ENCODE results near the gene WDPCP.

WDPCP gene

GRCh38 chr2:63465633-63466032 lies 122.6 kb downstream of the WDPCP start:
- TF ChIP-seq CTCF (IDR thresholded peaks at IDR 0.05; ENCODE audit: control insufficient read depth, extremely low read depth, insufficient read depth): no peak
- DNase-seq (ENCODE audit: low read depth): no peak
- no peak overlapping the region for H3K4me3 ChIP-seq (ENCODE audit: low read depth, low read length)

- no peak for DNase-seq (ENCODE audit: low read depth)
- no peak for TF ChIP-seq CTCF (IDR thresholded peaks at IDR 0.05; ENCODE audit: control insufficient read depth, extremely low read depth, insufficient read depth)
- H3K4me3 ChIP-seq (ENCODE audit: low read depth, low read length): no peak overlapping the region
These were observed 125.1 kb downstream of the WDPCP start for GRCh38 chr2:63463142-63463541.

- no peak overlapping the region for H3K4me3 ChIP-seq (ENCODE audit: low read depth, low read length)
These were observed 141.6 kb downstream of the WDPCP start for GRCh38 chr2:63446658-63447057.

GRCh38 chr2:63444565-63445288 lies 143.6 kb downstream of the WDPCP start:
- no peak for TF ChIP-seq CTCF (IDR thresholded peaks at IDR 0.05; ENCODE audit: control insufficient read depth, extremely low read depth, insufficient read depth)
- DNase-seq (ENCODE audit: low read depth): no peak
- no peak overlapping the region for H3K4me3 ChIP-seq (ENCODE audit: low read depth, low read length)

More at GRCh38 chr2:63446658-63447057, 141.6 kb downstream of the WDPCP start:
- DNase-seq (ENCODE audit: low read depth): no peak
- TF ChIP-seq CTCF (IDR thresholded peaks at IDR 0.05; ENCODE audit: control insufficient read depth, extremely low read depth, insufficient read depth): no peak

GRCh38 chr2:63440612-63441011 lies 147.7 kb downstream of the WDPCP start:
- no peak overlapping the region for H3K4me3 ChIP-seq (ENCODE audit: low read depth, low read length)
- no peak for TF ChIP-seq CTCF (IDR thresholded peaks at IDR 0.05; ENCODE audit: control insufficient read depth, extremely low read depth, insufficient read depth)
- no peak for DNase-seq (ENCODE audit: low read depth)

- H3K4me3 ChIP-seq (ENCODE audit: low read depth, low read length): no peak overlapping the region
- TF ChIP-seq CTCF (IDR thresholded peaks at IDR 0.05; ENCODE audit: control insufficient read depth, extremely low read depth, insufficient read depth): no peak
- no peak for DNase-seq (ENCODE audit: low read depth)
These were observed 150.1 kb downstream of the WDPCP start for GRCh38 chr2:63438181-63438580.

- no peak overlapping the region for H3K4me3 ChIP-seq (ENCODE audit: low read depth, low read length)
- DNase-seq (ENCODE audit: low read depth): no peak
- TF ChIP-seq CTCF (IDR thresholded peaks at IDR 0.05; ENCODE audit: control insufficient read depth, extremely low read depth, insufficient read depth): no peak
These were observed 151.8 kb downstream of the WDPCP start for GRCh38 chr2:63436488-63436887.

Measured in LNCaP clone FGC (cell line).